HG02623 (cell line): ENCODE measurements around the gene VANGL2.

Experiments used
- ATAC-seq: cut with Tn5 transposase; IDR thresholded peaks from one replicate; pipeline ENCODE4 v1.9.1; 2021; ENCODE audit warnings: moderate library complexity; ENCODE audit not compliant: unreplicated experiment

The VANGL2 gene

DNA sequence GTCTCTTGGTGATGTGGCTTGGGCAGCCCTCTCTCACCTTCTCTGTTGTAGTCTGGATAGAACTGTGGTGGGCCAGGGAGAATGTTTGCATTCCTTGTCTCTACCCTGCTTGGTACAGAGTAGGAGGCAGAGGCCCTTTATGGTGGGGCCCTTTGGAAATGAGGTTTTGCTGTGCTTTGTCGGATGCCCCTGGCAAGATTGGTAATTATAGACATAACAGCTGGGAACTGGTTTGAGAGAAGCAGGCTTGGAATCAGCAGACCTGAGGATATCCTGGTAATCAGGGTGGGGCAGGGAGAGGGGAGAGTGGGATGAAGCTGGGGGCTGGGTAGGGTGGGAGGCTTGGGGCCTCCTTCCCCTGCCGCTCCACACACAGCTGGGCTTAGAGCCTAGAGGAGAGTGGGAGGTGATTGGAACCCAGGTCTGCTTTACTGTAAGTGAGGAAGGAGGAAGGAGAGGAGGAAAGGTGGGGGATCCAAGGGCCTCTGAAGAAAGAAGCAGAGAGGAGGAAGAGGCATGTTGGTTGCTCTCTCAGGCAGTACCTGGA is 5.0 kb downstream of the VANGL2 start:
- ATAC-seq, result no peak

- ATAC-seq, result no peak
Measured at GRCh38 chr1:160406131-160406968, 6.0 kb downstream of the VANGL2 start.

GRCh38 chr1:160407839-160408801 is 7.8 kb downstream of the VANGL2 start:
- no peak for ATAC-seq

DNA sequence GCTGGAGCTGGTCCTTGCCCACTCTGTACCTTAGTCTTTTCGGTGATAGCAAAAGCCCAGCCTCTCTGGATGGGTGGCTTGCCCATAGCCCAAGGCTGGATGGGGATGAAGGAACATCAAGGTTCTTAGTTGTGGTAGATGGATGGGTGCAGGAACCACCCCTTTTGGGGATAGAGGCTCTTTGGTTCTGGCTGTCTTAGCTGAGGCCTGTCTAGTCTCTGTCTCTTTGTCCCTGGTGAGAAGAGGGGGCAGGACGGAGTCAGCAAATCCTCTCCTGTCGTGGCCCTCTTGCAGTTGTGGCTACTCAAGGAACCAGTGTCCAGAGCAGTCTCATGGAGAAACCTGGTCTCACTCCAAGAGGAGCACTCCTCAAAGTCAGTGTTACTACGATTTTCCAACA is 8.5 kb downstream of the VANGL2 start:
- ATAC-seq, result no peak

DNA sequence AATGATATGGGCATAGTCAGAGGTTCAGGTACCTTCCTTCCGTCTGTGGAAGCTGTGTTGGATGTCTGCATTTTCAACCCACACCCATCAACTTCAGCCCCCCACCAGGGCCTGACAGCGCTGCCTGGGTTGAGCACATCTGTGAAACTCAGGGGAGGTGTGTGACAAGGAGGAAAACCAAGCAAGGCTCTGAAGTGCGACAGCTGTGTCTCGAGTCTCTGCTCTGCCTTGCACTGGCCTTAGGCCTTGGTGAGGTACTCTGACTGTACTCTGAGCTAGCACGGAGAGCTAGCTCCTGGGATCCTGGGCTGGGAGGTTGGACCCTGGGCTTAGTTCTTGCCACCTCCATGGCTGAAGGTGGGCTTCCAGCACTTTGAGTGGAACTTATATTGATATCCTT is 9.1 kb downstream of the VANGL2 start:
- no peak for ATAC-seq

- ATAC-seq, result no peak
Measured at GRCh38 chr1:160410406-160411005, 10.1 kb downstream of the VANGL2 start.

- no peak for ATAC-seq
Measured at GRCh38 chr1:160411271-160412027, 11.1 kb downstream of the VANGL2 start.

DNA sequence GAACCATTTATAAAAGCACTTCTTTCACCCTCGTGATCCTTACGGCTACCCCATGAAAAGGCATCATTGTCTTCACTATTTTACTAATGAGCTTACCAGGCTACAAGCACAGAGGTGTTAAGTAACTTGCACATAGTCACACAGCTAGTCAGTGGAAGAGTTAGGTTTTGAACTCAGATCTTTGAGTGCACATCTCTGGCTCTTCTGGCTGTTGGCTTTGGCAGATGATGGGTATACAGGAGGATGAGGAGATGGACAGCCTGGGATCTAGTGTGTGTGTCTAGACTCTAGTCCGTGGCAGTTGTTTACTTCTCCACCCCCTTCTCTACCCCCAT is 11.6 kb downstream of the VANGL2 start:
- no peak for ATAC-seq

GRCh38 chr1:160413716-160414115 is 13.4 kb downstream of the VANGL2 start:
- ATAC-seq, result no peak

DNA sequence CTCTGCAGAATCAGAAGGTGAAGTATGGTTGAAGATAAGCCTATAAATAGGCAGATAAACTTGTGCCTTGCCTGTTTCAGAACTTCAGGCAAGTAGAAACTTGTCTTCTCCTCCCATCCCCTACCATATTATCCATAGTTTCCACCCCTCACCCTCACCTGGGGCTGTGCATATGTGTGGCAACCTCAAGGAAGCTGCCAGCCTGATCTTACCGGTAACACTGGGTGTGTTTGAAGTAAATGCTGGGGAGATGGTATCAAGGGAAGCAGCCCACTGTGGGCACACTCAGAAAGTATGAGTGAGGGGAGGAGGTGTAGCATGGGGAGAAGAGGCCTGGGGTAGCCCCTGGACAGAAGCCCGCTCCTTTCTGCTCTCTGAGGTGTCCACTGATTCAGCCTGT is 14.5 kb downstream of the VANGL2 start:
- no peak for ATAC-seq

- ATAC-seq, result no peak
Measured at GRCh38 chr1:160415696-160416290, 15.4 kb downstream of the VANGL2 start.

GRCh38 chr1:160416369-160416768 is 16.0 kb downstream of the VANGL2 start:
- ATAC-seq, result no peak

GRCh38 chr1:160418483-160418882 is 18.1 kb downstream of the VANGL2 start:
- ATAC-seq, result no peak

DNA sequence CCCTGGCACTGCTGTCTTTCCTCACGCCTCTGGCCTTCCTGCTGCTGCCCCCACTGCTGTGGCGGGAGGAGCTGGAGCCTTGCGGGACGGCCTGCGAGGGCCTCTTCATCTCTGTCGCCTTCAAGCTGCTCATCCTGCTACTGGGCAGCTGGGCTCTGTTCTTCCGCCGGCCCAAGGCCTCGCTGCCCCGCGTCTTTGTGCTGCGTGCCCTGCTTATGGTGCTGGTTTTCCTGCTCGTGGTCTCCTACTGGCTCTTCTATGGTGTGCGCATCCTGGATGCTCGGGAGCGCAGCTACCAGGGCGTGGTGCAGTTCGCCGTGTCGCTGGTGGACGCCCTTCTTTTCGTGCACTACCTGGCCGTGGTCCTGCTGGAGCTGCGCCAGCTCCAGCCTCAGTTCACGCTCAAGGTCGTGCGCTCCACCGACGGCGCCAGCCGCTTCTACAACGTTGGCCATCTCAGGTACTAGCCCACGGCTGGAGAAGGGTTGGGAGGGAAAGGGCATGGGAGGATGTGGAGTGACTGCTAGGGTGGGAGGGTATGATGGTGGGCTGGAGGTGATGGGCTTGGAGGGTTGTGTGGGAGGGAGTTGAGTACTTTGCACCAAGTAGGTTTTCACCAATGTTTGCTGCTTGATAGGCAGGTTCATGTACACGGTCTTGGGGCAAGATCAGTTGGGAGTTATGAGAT is 18.9 kb downstream of the VANGL2 start:
- no peak for ATAC-seq

DNA sequence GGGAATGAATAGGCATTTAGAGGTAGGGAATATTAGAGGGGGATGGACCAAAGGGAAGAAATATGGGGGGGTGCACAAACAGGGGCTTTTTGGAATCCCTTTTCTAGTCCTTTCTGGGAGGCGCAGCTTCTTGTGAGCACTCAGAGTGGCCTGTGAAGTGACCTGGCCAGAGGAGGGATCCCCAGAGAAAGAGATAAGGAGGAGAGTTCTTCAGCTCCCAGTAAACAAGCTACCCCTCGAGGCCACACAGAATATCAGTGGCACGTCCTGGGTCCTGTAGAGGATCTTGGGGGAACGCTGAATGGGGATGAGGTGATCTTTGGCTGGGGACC is 19.4 kb downstream of the VANGL2 start:
- no peak for ATAC-seq

- ATAC-seq, result no peak
Measured at GRCh38 chr1:160420881-160421842, 20.8 kb downstream of the VANGL2 start.

DNA sequence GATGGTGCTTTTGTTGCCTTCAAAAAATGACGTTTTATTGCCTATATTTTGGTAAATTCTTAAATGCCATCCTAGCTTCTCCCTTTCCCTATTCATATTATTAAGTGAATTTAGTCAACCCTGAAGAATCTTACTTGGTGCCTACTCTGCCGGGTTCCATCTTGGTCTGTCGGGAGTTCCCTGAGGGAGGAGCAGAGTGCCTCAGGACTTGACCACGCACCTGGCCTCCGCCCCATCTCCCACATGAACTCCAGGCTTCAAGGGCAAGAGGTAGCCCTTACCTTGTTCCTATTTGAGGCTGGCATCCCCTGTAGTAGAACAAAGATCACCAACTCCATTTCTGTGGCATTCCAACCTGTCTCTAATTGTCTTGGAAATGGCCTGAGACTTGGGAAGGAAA is 21.5 kb downstream of the VANGL2 start:
- ATAC-seq, result no peak

DNA sequence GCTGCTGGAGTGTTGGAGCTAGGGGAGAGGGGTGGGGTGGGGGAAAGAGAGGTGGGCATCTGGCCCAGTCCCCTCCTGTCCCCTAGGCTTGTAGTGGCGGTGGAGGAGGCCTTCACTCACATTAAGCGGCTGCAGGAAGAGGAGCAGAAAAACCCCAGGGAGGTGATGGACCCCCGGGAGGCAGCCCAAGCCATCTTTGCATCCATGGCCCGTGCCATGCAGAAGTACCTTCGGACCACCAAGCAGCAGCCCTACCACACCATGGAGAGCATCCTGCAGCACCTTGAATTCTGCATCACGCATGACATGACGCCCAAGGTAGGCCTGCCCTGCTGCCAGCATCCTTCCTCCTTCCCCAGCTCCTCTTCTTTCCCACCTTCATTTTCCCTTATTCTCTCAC is 23.6 kb downstream of the VANGL2 start:
- ATAC-seq, result no peak

GRCh38 chr1:160425847-160426246 is 25.5 kb downstream of the VANGL2 start:
- ATAC-seq, result no peak
